ENCODE results near the gene SLC13A3.

SLC13A3 gene

DNA sequence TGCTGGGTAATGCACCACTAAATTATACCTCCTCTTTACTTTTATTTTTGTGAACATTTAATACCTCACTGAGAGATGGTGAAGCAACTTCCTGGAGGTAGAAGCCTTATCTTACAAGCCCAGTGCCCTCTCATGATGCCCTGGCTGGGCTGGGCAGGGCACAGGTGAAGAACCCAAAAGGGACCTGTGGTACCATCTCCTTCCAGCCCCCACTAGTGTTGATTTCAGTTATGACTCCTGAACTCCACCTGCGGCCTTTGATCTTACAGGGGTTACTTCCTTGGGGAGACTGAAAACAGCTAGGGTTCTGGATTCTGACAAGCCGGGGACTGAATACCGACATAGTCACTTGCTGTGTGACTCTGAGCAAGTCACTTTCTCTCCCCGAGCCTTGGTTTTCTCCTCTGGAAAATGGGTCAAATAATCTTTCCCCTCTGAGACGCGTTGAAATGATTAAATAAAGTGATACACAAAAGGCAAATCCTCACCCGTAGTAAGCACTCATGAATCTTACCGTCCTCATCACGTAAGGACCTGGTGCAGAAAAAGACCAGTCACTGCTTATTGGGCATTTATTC, 1.2 kb downstream of the SLC13A3 start:
- no peak for DNase-seq

DNA sequence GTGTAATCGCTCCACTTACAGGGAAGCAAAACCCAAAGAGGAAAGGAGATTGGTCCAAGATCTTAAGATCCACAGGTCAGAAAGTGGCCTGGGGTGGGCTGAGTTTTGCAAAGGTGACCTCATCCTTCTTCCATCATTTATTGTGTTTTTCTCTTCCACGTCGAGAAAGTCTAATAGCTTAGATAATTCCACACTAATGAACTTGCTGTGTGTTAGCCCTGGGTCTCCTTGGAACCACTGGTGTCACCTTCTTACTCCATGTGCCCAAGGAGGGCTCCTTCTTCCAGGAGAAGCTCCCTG, 1.7 kb downstream of the SLC13A3 start:
- no peak for DNase-seq

DNA sequence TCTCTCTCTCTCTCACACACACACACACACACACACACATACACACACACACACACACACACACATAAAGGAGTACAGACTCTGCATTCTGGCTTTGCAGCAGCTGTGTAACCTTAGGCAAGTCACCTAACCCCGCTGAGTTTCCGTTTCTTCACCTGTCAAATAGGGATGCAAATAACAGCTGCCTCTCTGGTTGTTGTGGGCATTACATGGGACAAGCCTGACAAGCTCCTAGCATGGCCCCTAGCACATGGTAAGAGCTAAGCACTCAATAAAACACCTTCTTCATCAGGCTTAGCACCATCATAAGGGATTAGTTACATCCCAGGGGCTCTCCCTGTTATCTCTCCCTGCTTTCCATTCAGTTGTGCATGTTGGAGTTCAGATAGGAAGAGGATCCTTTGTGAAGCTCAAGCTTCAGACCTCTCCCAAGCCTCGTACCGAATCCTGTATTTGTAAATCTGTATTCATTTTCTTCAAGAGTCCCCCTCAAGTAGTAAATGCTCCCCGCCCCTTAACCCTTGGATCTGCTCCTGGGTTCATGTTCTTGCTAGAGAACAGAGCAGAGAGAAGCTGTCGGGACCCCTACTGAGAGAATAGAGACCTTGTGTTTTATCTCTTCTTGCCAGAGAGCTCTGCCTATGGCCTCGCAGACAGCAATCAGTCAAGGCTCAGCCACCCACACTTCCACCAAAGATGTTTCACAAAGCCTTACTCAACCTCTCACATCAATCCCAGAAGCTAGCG, 2.2 kb downstream of the SLC13A3 start:
- DNase-seq = peak; percentile 47

DNA sequence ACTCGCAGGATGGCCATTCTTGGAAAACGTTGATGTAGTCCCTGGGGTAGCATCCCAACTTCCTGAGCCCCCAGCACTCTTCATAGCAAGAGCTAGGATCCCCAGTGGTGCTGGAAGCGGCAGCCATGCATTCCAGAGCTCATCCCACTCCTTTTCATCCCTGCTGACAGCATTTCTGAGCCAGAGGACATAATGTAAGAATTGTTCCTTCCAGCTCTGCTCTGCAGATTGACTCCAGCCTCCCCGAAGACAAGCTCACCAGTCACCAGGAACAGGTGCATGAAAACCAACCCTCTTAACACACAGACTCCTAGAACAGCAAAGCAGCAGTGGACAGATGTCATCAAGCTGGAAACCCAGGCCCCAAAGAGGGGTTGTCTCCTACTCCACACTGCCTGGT, 3.8 kb downstream of the SLC13A3 start:
- no peak for DNase-seq

DNA sequence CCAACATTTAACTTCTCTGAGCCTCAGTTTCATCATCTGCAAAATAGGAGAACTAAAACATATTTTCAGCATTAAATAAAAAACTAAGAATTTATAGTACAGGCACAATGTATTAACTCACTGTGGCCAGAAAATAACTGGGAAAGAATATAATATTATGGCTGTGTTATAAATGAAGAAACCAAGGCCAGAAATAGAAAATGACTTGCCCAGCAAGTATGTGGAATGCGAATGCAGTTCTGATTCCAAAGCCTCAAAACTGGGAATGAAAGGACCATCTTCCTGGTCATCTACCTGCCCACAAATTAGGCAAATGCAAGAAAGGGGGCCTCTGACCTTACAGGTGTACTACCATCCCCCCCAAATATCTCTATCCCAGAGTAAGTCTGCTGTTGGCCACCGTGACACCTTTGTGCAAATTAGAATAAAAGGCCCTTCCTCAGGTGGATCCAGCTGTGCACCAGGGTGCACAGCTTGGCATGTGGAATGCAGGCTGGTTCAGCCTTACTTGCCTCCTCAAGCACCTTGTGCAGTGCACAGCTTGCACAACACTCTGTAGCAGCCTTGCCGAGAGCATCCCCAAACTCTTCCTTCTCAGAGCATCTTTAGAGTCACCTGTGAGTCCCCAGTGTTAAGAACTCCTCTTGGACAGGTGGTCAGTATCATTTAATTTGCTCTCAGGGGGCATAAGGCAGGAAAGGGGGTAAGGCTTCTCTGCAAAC, 4.4 kb downstream of the SLC13A3 start:
- DNase-seq = no peak

DNA sequence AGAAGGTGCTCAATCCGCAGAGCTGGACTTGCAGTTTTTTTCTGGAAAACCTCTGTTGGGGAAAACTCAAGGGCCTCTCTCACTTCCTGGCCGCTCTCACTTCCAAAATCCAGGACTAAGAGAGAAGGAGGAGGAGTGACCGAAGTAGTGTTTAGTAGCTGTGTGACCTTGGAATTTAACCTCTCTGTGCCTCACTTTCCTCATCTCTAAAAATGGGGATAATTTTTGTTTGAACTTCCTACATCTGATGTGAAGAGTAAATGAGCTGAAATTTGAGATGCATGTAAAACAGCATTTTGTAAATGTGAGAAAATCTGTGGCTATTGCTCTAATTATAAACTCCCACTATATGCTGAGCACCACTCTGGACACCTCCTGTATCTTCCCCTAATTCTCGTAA, 5.1 kb downstream of the SLC13A3 start:
- no peak for DNase-seq

DNA sequence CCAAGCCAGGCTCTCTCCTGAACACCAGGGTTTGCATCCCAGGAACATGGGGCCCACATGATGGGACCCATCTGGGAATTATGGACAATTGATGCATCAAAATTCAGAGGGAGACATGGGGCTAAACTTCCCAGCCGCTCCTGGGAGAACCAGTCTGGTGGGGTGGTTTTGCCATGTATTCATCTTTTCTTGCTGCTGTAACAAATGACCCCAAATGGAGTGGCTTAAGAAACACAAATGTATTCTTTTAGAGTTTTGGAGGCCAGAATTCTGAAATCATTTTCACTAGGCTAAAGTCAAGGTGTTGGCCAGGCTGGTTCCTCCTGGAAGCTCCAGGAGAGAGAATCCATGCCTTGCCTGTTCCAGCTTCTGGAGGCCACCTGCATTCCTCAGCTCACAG, 6.5 kb downstream of the SLC13A3 start:
- no peak for DNase-seq

DNA sequence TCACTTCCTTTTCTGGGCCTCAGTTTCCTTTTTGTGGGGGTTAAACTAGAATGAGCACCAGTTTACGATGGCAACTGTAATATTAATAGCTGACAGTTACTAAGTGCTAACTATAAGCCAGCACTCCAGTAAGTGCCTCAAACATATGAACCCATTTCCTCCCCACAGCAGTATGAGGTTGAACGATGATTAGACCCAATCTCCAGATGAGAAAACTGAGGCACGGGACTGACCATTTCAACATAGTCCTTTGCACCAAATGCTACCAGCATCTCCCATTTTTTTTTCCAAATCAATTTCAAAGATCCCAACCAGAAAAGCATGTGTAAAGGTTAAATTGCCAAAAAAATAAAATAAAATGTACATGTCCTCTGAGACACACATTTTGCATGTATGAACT, 7.1 kb downstream of the SLC13A3 start:
- DNase-seq = no peak

DNA sequence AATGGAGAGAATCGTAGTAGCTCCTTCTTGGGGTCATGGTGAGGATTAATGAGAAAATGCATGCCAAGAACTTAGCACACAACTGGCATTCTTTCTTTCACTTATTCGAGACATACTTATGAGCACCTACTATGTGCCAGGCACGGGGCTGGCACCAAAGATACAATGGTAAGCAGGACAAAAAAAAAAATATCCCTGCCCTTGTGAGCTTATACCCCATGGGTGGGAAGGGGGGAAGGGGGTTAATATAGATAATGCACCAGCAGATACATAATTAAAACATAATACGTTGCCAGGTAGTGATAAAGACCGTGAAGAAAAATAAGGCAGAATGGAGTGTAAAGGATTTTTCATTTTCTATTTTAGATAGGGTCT, 8.3 kb downstream of the SLC13A3 start:
- DNase-seq = no peak

DNA sequence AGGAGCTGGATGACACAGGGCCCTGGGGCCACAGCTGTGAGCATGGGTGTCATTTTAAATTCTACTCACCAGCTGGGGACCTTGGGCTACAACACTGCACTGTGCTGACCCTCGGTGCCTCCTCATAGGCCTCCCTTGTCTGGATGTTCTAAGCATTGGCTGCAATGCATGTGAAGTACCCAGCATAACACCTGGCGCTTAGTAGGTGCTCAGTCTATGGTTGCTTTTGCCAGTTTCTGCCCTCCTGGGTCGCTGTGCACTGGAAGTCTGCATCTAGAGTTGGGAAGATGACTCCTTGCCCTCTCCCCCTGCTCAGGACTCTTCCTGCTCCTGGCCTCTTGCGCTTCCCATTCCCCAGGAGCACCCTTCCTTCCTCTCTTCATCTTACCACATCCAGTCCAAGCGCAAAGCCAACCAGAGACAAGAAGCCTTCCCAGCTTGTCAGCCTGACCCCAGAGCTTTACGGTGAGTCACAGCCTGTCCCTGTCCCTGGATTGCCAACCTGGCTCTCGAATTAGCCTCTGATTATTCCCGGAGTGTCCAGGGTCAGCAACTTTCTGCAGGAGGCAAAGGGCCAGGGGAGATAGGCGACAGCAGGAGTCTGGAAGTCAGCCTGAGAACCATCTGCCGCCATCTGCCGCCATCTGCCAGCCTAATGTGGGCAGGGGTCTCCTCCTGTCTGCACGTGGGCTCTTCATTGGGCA, 8.8 kb downstream of the SLC13A3 start:
- no peak for DNase-seq

DNA sequence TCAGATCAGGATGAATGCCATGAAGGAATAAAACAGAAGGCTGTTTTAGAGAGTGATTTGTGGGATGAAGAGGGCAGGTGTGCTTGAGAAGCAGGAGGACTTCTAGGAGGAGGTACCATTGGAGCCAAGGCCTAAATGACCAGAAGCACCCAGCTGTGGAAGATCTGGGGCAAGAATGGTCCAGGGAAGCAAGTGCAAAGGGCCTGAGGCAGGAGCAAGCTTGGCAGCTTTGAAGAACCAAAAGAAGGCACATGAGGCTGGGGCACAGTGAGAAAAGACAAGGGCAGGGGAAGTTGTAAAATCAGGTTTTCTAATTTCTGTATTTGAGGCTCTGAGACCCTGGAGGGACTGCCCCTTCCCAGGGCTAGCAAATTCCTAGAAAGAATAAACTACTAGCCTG, 9.8 kb downstream of the SLC13A3 start:
- DNase-seq = no peak

DNA sequence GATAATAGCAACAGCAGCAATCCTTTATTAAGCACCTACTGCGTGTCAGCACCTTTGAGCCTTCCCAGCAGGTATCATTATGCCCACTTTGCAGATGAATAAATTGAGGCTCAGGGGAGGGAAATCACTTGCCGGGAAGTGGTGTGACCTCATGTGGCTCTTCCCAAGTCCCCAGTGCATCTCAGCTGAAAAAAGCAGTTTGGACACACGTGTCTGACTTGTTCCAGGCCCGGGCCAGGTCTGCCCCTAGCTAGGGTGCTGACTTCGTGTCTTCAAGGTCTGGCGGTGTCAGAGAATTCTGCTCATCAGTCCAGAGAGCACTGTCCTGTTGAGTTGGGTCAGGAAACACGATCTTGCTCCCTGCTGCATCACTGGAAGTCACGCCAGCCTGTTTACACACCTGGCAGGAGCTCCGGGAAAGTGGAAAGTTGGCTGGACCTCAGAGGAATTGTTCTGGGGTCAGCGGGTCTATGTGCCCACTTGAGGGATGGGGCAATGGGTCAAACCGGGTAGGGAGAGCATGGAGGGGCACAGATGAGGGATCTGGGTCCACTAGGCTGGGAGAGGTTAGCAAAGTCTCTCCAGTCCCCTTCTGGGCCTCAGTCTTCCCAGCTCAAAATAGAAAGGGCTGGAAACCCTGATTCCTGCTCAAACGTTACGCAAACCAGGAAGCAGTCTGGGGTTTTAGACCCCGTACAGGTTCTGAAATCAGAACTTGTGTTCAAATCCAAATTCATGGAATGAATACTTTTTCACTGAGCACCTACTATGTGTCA, 10.5 kb downstream of the SLC13A3 start:
- DNase-seq = no peak

DNA sequence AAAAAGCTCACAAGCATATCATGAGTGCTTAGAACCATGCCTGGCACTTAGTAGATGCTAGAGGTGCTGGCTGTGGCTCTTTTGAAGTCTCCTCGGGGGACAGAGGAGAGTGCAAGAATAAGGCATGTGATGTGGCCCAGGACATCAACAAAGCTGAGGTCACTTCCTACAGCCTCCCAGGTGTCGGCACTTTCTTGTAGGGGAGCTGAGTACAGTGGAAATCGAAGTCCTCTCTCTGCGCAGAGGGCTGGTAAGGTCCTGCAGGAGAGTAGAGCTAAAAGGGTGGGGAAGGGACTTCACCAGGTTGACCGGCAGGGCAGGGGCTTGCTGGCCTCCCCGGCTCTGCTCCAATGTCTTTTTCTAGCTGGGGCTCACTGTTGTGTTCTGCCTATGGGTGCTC, 11.2 kb downstream of the SLC13A3 start:
- DNase-seq = no peak

DNA sequence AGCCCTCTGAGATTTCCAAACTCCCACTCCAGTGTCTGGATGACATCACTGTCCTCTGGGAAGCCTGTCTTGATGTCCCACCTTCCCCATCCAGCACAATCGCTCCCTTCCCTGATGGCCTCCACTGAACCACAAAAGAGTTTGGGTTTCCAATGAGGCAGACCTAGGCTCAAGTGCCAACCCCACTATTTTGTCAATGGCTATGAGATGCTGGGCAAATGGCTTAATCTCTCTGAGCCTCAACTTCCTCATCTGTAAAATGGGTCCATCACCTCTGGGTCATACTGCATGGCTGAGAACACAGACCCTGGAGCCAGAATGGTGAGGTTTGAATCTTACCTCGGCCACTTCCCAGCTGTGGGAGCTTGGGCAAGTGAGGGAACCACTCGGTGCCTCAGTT, 11.7 kb downstream of the SLC13A3 start:
- no peak for DNase-seq

DNA sequence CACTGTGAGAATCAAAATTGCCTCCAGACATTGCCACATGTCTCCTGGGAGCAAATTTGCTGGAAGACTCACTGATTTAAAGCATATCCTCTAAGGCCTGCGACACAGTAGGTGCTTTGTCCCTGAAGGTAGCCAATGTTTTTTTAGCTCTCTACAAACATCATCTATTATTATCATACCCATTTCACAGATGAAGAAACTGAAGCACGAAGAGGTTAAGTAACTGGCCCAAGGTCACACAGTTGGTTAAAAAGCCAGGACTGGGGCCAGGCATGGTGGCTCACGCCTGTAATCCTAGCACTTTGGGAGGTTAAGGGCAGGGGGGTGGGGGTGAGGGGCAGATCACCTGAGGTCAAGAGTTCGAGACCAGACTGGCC, 12.4 kb downstream of the SLC13A3 start:
- no peak for DNase-seq

DNA sequence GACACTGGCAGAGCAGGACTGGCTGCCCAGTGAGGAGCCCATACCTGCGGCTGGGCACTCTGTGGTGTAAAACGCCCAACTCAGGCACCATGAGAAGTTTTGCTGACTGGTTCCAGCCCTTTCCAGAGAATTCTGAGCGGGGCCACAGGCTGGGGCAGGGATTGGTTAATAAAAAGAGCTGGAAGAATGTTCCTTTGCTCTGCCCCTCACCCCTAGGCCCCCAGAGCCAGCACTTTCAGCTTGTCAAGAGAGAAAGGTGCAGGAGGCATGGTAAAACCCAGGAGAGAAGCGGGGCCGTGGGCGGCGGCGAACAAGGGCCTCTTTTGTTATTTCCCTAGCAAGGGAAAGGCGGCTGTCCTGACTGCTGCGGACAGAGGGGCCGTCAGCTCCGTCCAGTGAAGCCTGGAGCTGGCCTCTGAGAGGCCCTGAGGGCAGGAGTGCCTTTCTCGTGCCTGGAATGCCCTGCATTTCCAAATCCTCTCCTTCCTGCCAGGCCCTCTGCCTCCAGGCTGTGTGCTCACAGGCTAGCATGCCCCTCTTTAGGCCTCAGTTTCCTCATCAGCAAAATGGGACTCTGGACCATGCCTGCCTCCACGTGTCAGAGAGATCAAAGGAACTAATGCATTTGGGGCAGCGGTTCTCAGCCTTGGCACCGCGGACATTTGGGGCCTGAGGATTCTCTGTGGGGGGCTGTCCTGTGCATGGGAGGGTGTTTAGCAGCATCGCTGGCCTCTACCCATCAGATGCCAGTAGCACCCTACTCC, 12.9 kb downstream of the SLC13A3 start:
- DNase-seq = no peak

DNA sequence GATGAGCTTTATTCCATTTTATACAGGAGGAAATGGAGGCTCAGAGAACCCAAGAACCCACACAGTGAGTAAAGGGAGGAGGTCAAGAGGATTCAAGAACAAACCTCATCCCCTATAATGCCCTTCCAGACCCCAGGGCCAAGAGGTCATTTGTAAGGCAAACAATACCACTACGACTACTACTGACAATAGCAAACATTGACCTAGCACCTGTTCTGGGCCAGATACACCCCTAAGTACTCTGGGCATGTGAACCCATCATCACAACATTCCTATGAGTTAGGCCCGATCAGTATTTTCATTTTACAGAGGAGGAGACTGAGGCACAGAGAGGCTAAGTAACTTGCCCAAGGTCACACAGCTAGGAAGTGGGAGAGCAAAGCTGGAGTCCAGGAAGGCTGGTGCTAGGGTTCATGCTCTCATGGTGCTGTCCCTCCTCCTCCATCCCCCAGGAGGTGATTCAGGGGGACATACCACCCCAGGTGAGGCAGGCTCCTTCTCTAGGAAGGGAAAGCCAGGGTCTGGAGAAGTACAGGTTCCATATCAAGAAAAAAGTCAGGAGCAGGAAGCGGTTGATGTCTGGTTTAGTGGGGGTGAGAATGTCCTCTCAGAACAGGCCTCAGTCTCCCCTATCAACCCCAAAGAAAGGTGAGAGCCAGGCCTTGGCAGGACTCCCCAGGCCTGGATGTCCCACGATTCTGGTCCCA, 13.7 kb downstream of the SLC13A3 start:
- DNase-seq = no peak

DNA sequence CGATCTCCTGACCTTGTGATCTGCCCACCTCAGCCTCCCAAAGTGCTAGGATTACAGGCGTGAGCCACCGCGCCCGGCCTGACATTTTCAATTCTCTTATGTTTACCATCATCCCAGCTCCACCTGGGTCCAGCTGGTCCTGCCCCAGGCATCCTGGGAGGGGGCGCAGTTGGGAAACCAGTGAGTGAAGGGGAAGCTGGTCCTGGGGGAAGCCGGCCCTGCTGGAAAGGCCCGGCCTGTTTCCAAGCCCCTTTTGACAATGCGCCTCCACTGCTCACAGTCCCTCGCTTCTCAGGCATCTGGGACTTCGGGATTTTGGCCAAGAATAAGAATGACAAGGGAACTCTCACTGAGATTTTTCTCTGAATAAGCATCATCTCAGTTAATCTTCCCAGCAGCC, 14.2 kb downstream of the SLC13A3 start:
- DNase-seq = no peak

DNA sequence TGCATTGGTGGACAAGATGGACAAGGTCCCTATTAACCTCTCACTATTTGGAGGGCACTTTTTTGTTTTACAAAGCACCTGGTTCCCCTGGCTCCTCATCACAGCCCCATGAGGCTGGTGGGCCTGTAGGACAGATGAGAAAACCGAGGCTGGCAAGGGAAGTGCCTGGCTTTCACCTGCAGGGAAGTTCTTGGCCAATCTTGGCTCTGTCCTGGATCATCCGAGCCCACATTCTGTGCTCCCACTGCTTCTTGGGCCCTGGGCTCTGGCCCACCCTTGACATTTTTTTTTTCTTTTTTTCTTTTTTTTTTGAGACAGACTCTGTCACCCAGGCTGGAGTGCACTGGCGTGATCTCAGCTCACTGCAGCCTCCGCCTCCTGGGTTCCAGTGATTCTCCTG, 14.7 kb downstream of the SLC13A3 start:
- no peak for DNase-seq

DNA sequence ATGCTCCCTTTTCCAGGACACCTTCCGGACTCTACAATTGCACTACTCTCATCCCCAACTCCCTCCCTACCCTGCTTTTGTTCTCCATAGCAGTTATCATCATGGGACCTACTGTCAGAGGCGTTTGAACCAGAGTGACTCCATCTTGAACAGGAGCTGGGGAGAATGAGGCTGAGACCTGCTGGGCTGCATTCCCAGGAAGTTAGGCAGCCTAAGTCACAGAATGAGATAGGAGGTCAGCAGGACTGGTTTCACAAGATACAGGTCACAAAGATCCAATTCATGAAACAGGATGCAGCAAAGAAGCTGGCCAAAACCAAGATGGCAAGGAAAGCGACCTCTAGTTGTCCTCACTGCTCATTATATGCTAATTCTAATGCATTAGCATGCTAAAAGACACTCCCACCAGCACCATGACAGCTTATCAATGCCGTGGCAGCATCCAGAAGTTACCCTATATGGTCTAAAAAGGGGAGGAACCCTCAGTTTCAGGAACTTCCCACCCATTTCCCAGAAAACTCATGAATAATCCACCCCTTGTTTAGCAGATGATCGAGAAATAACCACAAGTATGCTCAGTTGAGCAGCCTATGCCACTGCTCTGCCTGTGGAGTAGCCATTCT, 15.6 kb downstream of the SLC13A3 start:
- DNase-seq = peak; percentile 93

DNA sequence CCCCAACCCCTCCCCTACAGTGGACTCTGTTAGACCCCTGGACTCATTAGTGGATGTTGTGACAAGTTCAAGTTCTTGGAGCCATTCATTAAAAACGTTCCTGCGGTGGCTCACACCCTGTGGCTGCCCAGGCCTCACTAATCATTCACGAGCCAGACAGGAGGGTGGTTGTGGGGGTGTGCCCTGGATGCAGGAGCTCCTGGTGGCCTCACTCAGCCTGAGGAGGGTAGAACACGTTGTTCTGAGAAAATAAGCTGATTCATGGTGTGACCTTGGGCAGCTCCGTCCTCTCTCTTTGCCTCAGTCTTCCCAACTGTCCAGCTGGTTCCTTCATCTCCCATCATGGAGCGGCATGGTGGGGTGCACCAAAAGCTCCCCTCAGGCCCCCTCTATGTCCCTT, 16.7 kb downstream of the SLC13A3 start:
- peak; percentile 80 for DNase-seq
